Karpas-422 (cell line): ENCODE measurements around the gene NPTN. TPM values are rescaled to one million over a fixed set of nuclear protein-coding genes. Genes with fewer than 3 reads are reported as not detected.
A peak's percentile ranks its signal among the peaks of the same experiment; 100 is the strongest.

Source experiments
- DNase-seq: peaks from one replicate; pipeline ENCODE4 v3.0.0-alpha.2; 2015
- H2AFZ ChIP-seq: fragments of 200-600 bp; sonication (generic); 2 replicates; pipeline ENCODE4 v1.6.1; 2014; ENCODE audit warnings: antibody characterized with exemption, low read length, mixed read lengths
- H3K27ac ChIP-seq: fragments of 200-600 bp; sonication (generic); 2 replicates; pipeline ENCODE4 v1.5.1; 2014; ENCODE audit warnings: mild to moderate bottlenecking, low read length, moderate library complexity
- H3K27me3 ChIP-seq: fragments of 200-600 bp; sonication (generic); 2 replicates; pipeline ENCODE4 v1.6.1; 2014; ENCODE audit warnings: low read length, mixed read lengths
- H3K36me3 ChIP-seq: fragments of 200-600 bp; sonication (generic); 2 replicates; pipeline ENCODE4 v1.6.1; 2014; ENCODE audit warnings: low read length, mixed read lengths; ENCODE audit not compliant: insufficient read depth
- H3K4me1 ChIP-seq: fragments of 200-600 bp; sonication (generic); 2 replicates; pipeline ENCODE4 v1.6.1; 2014; ENCODE audit warnings: mild to moderate bottlenecking, low read length, mixed read lengths
- H3K4me2 ChIP-seq: fragments of 200-600 bp; sonication (generic); 2 replicates; pipeline ENCODE4 v1.6.1; 2014; ENCODE audit warnings: low read length, low read depth, mild to moderate bottlenecking; ENCODE audit not compliant: poor library complexity, severe bottlenecking
- H3K4me3 ChIP-seq: fragments of 200-600 bp; sonication (generic); 2 replicates; pipeline ENCODE4 v1.5.1; 2014; ENCODE audit warnings: mild to moderate bottlenecking, antibody characterized with exemption, low read length, mixed read lengths
- H3K79me2 ChIP-seq: fragments of 200-600 bp; sonication (generic); 2 replicates; pipeline ENCODE4 v1.6.1; 2014; ENCODE audit warnings: mild to moderate bottlenecking, low read length, mixed read lengths
- H3K9ac ChIP-seq: fragments of 200-600 bp; sonication (generic); 2 replicates; pipeline ENCODE4 v1.6.0; 2014; ENCODE audit warnings: low read length
- H3K9me2 ChIP-seq: fragments of 200-600 bp; sonication (generic), shearing (Covaris generic); replicated peaks from 2 replicates; pipeline ENCODE4 v1.6.0; 2014; ENCODE audit warnings: mild to moderate bottlenecking, low read length, moderate library complexity; ENCODE audit not compliant: insufficient read depth
- H3K9me3 ChIP-seq: fragments of 300-700, 200-600 bp; sonication (generic); 2 replicates; pipeline ENCODE4 v1.6.1; 2014; ENCODE audit warnings: low read length, mixed read lengths
- H4K20me1 ChIP-seq: fragments of 200-600 bp; sonication (generic); 2 replicates; pipeline ENCODE4 v1.6.1; 2014; ENCODE audit warnings: mild to moderate bottlenecking, antibody characterized with exemption, low read length, low read depth; ENCODE audit not compliant: insufficient read depth
- total RNA-seq: library from RNA; depleted of rRNA; stranded (reverse); fragments of >200 nt; shearing (Covaris generic); gene quantifications from 2 replicates; pipeline ENCODE4 v1.2.3, GENCODE V29; 2014; ENCODE audit warnings: low replicate concordance

The NPTN gene
- total RNA-seq, 1 experiment from 2014 or later = 53.6 TPM

DNA sequence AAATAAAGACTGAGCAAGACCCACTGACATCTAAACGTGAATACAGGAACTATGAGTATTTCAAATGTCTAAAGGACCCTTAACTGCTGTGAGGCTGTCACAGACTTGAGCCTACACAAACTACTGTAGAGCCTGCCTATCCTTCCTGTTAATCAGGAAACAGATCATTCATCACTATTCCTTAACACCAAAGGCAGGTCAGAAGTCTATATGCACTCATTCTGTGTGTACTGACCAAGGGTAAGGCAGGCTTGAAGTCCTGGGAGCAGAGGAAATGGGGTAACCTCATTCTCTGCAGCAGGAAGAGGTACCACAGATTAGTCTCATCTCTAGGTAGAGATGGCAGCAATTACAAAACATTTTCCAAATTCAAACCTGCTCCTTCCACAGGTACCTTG, 30.7 kb downstream of the NPTN start:
- Histone ChIP-seq H3K79me2 (peaks cover 100% of the 10 kb centered on the region), H3K9me3 (no peaks in the 10 kb centered on the region), H4K20me1 (peaks cover 15% of the 10 kb centered on the region), H3K4me2 (no peak overlapping the region), H3K27me3 (no peaks in the 10 kb centered on the region), H2AFZ (no peak overlapping the region), H3K9ac (no peak overlapping the region), H3K27ac (no peak overlapping the region), H3K9me2 (no peaks in the 10 kb centered on the region), H3K4me3 (no peak overlapping the region), H3K36me3 (no peaks in the 10 kb centered on the region), H3K4me1 (peaks cover 35% of the 10 kb centered on the region)
- no peak for DNase-seq

GRCh38 chr15:73601451-73602445, 31.4 kb downstream of the NPTN start:
- Histone ChIP-seq H3K27ac (no peak overlapping the region), H3K79me2 (peaks cover 100% of the 10 kb centered on the region), H3K4me1 (peaks cover 37% of the 10 kb centered on the region), H3K4me2 (no peak overlapping the region), H2AFZ (no peak overlapping the region), H3K4me3 (no peak overlapping the region), H3K36me3 (no peaks in the 10 kb centered on the region), H3K27me3 (no peaks in the 10 kb centered on the region), H4K20me1 (peaks cover 20% of the 10 kb centered on the region), H3K9ac (no peak overlapping the region), H3K9me3 (no peaks in the 10 kb centered on the region), H3K9me2 (no peaks in the 10 kb centered on the region)
- no peak for DNase-seq

GRCh38 chr15:73600413-73601335, 32.5 kb downstream of the NPTN start:
- Histone ChIP-seq H2AFZ (no peak overlapping the region), H3K27ac (no peak overlapping the region)

GRCh38 chr15:73599934-73600333, 33.3 kb downstream of the NPTN start:
- no peaks in the 10 kb centered on the region for H3K9me3 ChIP-seq
- no peak overlapping the region for H3K4me2 ChIP-seq
- DNase-seq = no peak
- no peaks in the 10 kb centered on the region for H3K9me2 ChIP-seq
- no peak overlapping the region for H3K9ac ChIP-seq
- H3K4me1 ChIP-seq = peaks cover 47% of the 10 kb centered on the region
- H3K4me3 ChIP-seq = no peak overlapping the region
- H3K79me2 ChIP-seq = peaks cover 100% of the 10 kb centered on the region
- H4K20me1 ChIP-seq = peaks cover 22% of the 10 kb centered on the region
- no peak overlapping the region for H2AFZ ChIP-seq
- H3K36me3 ChIP-seq = no peaks in the 10 kb centered on the region
- no peaks in the 10 kb centered on the region for H3K27me3 ChIP-seq
- H3K27ac ChIP-seq = no peak overlapping the region

More at GRCh38 chr15:73600413-73601335, 32.5 kb downstream of the NPTN start:
- Histone ChIP-seq H3K4me1 (peaks cover 47% of the 10 kb centered on the region), H3K79me2 (peaks cover 100% of the 10 kb centered on the region), H3K36me3 (no peaks in the 10 kb centered on the region), H3K4me2 (no peak overlapping the region), H3K4me3 (no peak overlapping the region), H4K20me1 (peaks cover 22% of the 10 kb centered on the region), H3K9me2 (no peaks in the 10 kb centered on the region), H3K27me3 (no peaks in the 10 kb centered on the region), H3K9ac (no peak overlapping the region), H3K9me3 (no peaks in the 10 kb centered on the region)
- no peak for DNase-seq

DNA sequence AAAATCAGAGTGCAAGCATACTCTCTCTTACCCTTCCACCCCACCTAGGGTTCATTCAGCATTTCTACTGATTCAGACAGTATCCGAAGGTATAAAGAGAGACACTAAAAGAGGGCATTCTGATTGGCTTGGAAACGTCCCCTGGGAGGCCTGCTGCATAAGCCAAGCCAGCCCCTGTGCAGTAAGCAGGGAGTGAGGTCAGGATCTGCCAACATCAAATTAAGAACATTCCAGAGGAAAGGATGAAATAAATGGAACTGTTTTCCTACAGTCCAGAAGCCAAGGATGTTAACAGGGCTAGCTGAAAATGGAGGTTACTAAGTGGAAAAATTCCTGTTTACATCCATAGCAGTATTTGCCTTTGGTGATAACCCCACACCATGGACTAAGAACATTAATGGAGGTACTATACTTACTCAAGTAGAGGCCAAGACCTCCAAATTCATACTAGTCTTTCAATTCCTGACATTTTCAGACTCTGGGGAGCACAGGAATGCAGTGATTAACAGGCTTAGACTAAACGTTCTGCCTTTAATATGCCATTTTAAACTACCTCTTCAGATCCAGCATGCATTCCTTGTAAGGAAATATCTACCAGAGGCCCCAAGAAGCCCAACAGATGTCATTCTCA, 34.5 kb downstream of the NPTN start:
- peaks cover 22% of the 10 kb centered on the region; the same call in 1 of the 2 replicates for H4K20me1 ChIP-seq
- no peaks in the 10 kb centered on the region for H3K9me2 ChIP-seq
- H3K27me3 ChIP-seq = no peaks in the 10 kb centered on the region
- no peak overlapping the region for H2AFZ ChIP-seq
- H3K4me2 ChIP-seq = no peak overlapping the region
- no peak for DNase-seq
- no peak overlapping the region for H3K27ac ChIP-seq
- no peak overlapping the region for H3K4me3 ChIP-seq
- no peaks in the 10 kb centered on the region for H3K36me3 ChIP-seq
- H3K9ac ChIP-seq = no peak overlapping the region
- no peaks in the 10 kb centered on the region for H3K9me3 ChIP-seq
- peaks cover 100% of the 10 kb centered on the region for H3K79me2 ChIP-seq
- H3K4me1 ChIP-seq = peaks cover 43% of the 10 kb centered on the region

DNA sequence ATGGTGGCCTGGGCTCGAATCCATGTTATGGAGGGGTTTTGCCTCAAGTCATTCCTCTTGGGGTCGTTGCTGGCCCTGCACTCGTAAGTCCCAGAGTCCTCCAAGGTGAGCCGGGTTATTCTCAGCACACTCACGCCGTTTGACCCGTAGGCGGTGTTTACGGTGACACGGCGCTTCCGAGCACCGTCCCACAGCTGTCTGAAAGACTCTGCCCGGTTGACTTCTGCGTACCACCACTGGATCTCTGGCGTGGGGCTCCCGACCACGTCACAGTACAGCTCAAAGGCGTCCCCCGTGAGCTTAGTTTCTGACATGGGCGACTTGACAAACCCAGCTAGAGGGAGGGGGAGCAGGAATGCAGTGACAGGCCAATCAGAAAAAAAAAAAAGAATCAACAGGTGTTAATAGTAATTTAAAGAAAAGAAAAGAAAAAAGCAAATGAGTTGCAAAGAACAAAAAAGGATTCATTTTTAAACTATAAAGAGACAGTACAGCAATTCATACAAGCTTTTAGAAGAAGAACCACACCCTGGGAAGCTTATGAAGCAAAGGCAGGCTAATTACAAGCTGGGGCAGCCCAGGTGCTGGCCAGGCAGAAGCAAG, 36.1 kb downstream of the NPTN start:
- H3K36me3 ChIP-seq = no peaks in the 10 kb centered on the region
- H4K20me1 ChIP-seq = peaks cover 14% of the 10 kb centered on the region; the same call in 1 of the 2 replicates
- H3K9me2 ChIP-seq = no peaks in the 10 kb centered on the region
- DNase-seq = no peak
- H3K27me3 ChIP-seq = no peaks in the 10 kb centered on the region
- H3K9ac ChIP-seq = no peak overlapping the region
- no peak overlapping the region for H3K4me2 ChIP-seq
- H3K9me3 ChIP-seq = no peaks in the 10 kb centered on the region
- H3K4me1 ChIP-seq = peaks cover 28% of the 10 kb centered on the region
- H3K4me3 ChIP-seq = no peak overlapping the region
- no peak overlapping the region for H3K27ac ChIP-seq
- H2AFZ ChIP-seq = no peak overlapping the region
- H3K79me2 ChIP-seq = peaks cover 100% of the 10 kb centered on the region

GRCh38 chr15:73596174-73596573, 37.0 kb downstream of the NPTN start:
- Histone ChIP-seq H3K36me3 (no peaks in the 10 kb centered on the region), H3K9ac (no peak overlapping the region), H3K4me2 (no peak overlapping the region), H3K27me3 (no peaks in the 10 kb centered on the region), H3K4me1 (peaks cover 26% of the 10 kb centered on the region), H3K79me2 (peaks cover 100% of the 10 kb centered on the region), H3K9me3 (no peaks in the 10 kb centered on the region), H3K27ac (0 out of 2 replicates have a peak overlapping the region, but pooled peaks have one; percentile 28), H3K9me2 (no peaks in the 10 kb centered on the region), H2AFZ (no peak overlapping the region), H3K4me3 (no peak overlapping the region), H4K20me1 (peaks cover 14% of the 10 kb centered on the region; the same call in 1 of the 2 replicates)
- DNase-seq = no peak
